K562 (cell line): ENCODE data around the gene CTCFL. TPM values are rescaled to one million over a fixed set of nuclear protein-coding genes. Genes with fewer than 3 reads are reported as not detected.
A peak's percentile ranks its signal among the peaks of the same experiment; 100 is the strongest.

Source experiments
- EGR1 ChIP-seq: fragments of 450-650 bp; conservative IDR thresholded peaks from 2 replicates; pipeline ENCODE4 v1.6.1; 2017; ENCODE audit warnings: mild to moderate bottlenecking
- HCFC1 ChIP-seq: IDR thresholded peaks from 2 replicates; pipeline ENCODE4 v1.6.1; 2012; ENCODE audit warnings: low read depth, low read length, improper control_type of control experiment
- HLTF ChIP-seq: fragments of 450-650 bp; IDR thresholded peaks from 2 replicates; pipeline ENCODE4 v1.6.1; 2016
- HSF4 ChIP-seq: fragments of 250-450 bp; sonication (Bioruptor Pico); IDR thresholded peaks from 2 replicates; pipeline ENCODE4 v2.1.2; 2022; ENCODE audit warnings: mild to moderate bottlenecking, moderate library complexity, borderline replicate concordance
- MAFF ChIP-seq: IDR thresholded peaks from 2 replicates; pipeline ENCODE4 v1.6.1; 2012; ENCODE audit warnings: low read length, improper control_type of control experiment
- MBD2 ChIP-seq: sonication (generic); IDR thresholded peaks from 2 replicates; pipeline ENCODE4 v1.6.1; 2016; ENCODE audit warnings: low read depth, borderline replicate concordance
- MEF2D ChIP-seq: conservative IDR thresholded peaks from 2 replicates; pipeline ENCODE4 v1.6.1; 2016; ENCODE audit warnings: low read depth, missing genetic modification characterization, missing compliant biosample characterization
- MIER1 ChIP-seq: fragments of 450-650 bp; IDR thresholded peaks from 2 replicates; pipeline ENCODE4 v1.6.1; 2016; ENCODE audit warnings: antibody characterized with exemption, mild to moderate bottlenecking, low read depth
- MYBL2 ChIP-seq, 2 experiments: fragments of 450-650 bp in 1 of 2; sonication (generic) in 1 of 2; formaldehyde crosslinking in 1 of 2; IDR thresholded peaks; 2 replicates each; pipeline versions ENCODE4 v1.6.1 to v1.8.1; 2017 to 2022; ENCODE audit warnings: borderline replicate concordance in 1 of 2, inconsistent platforms in 1 of 2, low read depth in 1 of 2, mild to moderate bottlenecking in 1 of 2, missing genetic modification reagents in 1 of 2, moderate library complexity in 1 of 2
- NONO ChIP-seq, 2 experiments: fragments of 200-400 bp in 1 of 2; fragments of 450-650 bp in 1 of 2; formaldehyde crosslinking in 1 of 2; IDR thresholded peaks; 2 replicates each; pipeline ENCODE4 v1.6.1; 2017; ENCODE audit warnings: low read depth in 2 of 2, mild to moderate bottlenecking in 2 of 2, moderate library complexity in 2 of 2, low read length in 1 of 2
- POLR2B ChIP-seq: fragments of 450-650 bp; IDR thresholded peaks from 2 replicates; pipeline ENCODE4 v1.6.1; 2018; ENCODE audit warnings: low read depth; ENCODE audit not compliant: partially characterized antibody
- RB1 ChIP-seq: fragments of 450-650 bp; IDR thresholded peaks from 2 replicates; pipeline ENCODE4 v1.6.1; 2017; ENCODE audit warnings: low read depth, mild to moderate bottlenecking
- RUNX1 ChIP-seq: sonication (generic); IDR thresholded peaks from 2 replicates; pipeline ENCODE4 v1.6.1; 2016; ENCODE audit warnings: antibody characterized with exemption, low read depth
- SAP30 ChIP-seq: fragments of 200-600 bp; sonication (generic); IDR thresholded peaks from 2 replicates; pipeline ENCODE4 v1.6.1; 2012; ENCODE audit warnings: borderline replicate concordance, low read depth, mild to moderate bottlenecking, moderate library complexity, low read length, control low read depth, inconsistent platforms; ENCODE audit not compliant: insufficient read depth, poor library complexity, severe bottlenecking
- SMARCA4 ChIP-seq: fragments of 450-650 bp; IDR thresholded peaks from 2 replicates; pipeline ENCODE4 v1.6.1; 2016
- TFAM ChIP-seq: fragments of 250-450 bp; sonication (Bioruptor Pico); conservative IDR thresholded peaks from 2 replicates; pipeline ENCODE4 v1.5.0; 2021; ENCODE audit warnings: mild to moderate bottlenecking, moderate library complexity
- XRCC5 ChIP-seq: fragments of 200-400 bp; formaldehyde crosslinking; IDR thresholded peaks from 2 replicates; pipeline ENCODE4 v1.6.1; 2017; ENCODE audit warnings: low read depth, mild to moderate bottlenecking, low read length
- ZC3H11A ChIP-seq: IDR thresholded peaks from 2 replicates; pipeline ENCODE4 v1.6.1; 2012; ENCODE audit warnings: low read depth, low read length, improper control_type of control experiment
- ZFP1 ChIP-seq: fragments of 450-650 bp; formaldehyde crosslinking; IDR thresholded peaks from 2 replicates; pipeline ENCODE4 v1.4.0; 2020; ENCODE audit warnings: mild to moderate bottlenecking, mixed read lengths
- polyA plus RNA-seq, 8 experiments: library from polyadenylated mRNA; depleted of rRNA in 4 of 8; stranded (reverse) in 5 of 8; unstranded in 3 of 8; fragments of >200 nt; fragmentation: Nextera tagmentation in 2 of 8; fragmentation: Illumina TruSeq in 1 of 8; extraction: Ambion mirVana in 2 of 8; extraction: Trizol in 1 of 8; gene quantifications; 2 replicates each; pipeline versions ENCODE4 v1.2.1 to v1.2.3, GENCODE V29; 2011 to 2014; ENCODE audit warnings: inconsistent platforms in 1 of 8, missing spikeins in 1 of 8
- total RNA-seq, 7 experiments: library from RNA; depleted of rRNA in 6 of 7; stranded (reverse); fragments of >200 nt in 6 of 7; fragmentation: Illumina TruSeq in 2 of 7; extraction: Trizol in 2 of 7; gene quantifications; 2 replicates each; pipeline versions ENCODE4 v1.2.1 to v1.2.3, GENCODE V29; 2011 to 2021; ENCODE audit warnings: low replicate concordance in 1 of 7
- TF ChIP-seq, protein P1 (sequence below): sonication (generic); IDR thresholded peaks from 2 replicates; pipeline ENCODE4 v1.6.1; 2016
- TF ChIP-seq, protein P2 (sequence below): fragments of 250-450 bp; sonication (Bioruptor Pico); IDR thresholded peaks from 2 replicates; pipeline ENCODE4 v1.8.0; 2022; ENCODE audit warnings: moderate library complexity, mild to moderate bottlenecking, inconsistent platforms
- TF ChIP-seq, protein P3 (sequence below): fragments of 200-800 bp; sonication (Bioruptor generic); IDR thresholded peaks from 2 replicates; pipeline ENCODE4 v1.6.1; 2017; ENCODE audit warnings: missing genetic modification characterization, missing compliant biosample characterization

Gene CTCFL
- total and polyA plus RNA-seq, 9 of the 15 experiments (the other 6 are each of a cell fraction or from before 2014, with no cell fraction given): 42.4 to 188 (median 111) TPM

DNA sequence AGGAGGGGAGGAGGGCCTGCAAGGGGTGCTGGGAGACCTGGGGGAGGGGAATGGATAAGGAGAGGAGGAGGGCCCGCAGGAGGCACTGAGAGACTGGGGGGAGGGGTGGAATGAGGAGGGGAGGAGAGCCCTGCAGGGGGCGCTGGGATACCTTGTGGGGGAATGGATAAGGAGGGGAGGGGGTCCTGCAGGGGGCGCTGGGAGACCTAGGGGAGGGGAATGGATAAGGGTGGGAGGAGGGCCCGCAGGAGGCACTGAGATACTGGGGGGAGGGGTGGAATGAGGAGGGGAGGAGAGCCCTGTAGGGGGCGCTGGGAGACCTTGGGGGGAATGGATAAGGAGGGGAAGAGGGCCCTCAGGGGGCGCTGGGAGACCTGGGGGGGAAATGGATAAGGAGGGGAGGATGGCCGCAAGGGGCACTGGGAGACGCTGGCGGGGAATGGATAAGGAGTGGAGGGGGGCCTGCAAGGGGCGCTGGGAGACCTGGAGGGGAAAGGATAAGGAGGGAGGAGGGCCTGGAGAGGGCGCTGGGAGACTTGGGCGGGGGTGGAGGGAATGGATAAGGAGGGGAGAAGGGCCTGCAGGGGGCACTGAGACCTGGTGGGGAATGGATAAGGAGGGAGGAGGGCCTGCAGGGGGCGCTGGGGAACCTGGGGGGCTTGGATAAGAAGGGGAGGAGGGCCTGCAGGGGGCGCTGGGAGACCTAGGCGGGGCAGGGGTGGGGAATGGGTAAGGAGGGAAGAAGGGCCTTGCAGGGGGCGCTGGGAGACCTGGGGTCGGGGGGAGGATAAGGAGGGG lies 1.3 kb upstream of the CTCFL start (continued):
- TF ChIP-seq MEF2D (tag) (no peak), RB1 (no peak), RUNX1 (no peak), ZC3H11A (no peak), SAP30 (no peak), EGR1 (peak; percentile 73), ZFP1 (CRISPR knock-in tag) (no peak), NONO (IDR thresholded peaks at IDR 0.05; ENCODE audit: low read depth in 2 of 2, low read length in 1 of 2) (no peak), MBD2 (no peak), MYBL2 (IDR thresholded peaks at IDR 0.05; ENCODE audit: low read depth) (no peak), MYBL2 (CRISPR knock-in tag; IDR thresholded peaks at IDR 0.05; ENCODE audit: borderline replicate concordance) (no peak), SMARCA4 (no peak), HLTF (0 out of 2 replicates have a peak, but pooled peaks have one; percentile 27), HSF4 (no peak), TFAM (CRISPR knock-in tag) (no peak), MIER1 (no peak), MAFF (no peak), POLR2B (no peak), HCFC1 (peak; percentile 41), XRCC5 (peak; percentile 45; the same call in 1 of the 2 replicates)
- TF ChIP-seq, protein P1, sequence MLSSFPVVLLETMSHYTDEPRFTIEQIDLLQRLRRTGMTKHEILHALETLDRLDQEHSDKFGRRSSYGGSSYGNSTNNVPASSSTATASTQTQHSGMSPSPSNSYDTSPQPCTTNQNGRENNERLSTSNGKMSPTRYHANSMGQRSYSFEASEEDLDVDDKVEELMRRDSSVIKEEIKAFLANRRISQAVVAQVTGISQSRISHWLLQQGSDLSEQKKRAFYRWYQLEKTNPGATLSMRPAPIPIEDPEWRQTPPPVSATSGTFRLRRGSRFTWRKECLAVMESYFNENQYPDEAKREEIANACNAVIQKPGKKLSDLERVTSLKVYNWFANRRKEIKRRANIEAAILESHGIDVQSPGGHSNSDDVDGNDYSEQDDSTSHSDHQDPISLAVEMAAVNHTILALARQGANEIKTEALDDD: no peak
- TF ChIP-seq, protein P2, sequence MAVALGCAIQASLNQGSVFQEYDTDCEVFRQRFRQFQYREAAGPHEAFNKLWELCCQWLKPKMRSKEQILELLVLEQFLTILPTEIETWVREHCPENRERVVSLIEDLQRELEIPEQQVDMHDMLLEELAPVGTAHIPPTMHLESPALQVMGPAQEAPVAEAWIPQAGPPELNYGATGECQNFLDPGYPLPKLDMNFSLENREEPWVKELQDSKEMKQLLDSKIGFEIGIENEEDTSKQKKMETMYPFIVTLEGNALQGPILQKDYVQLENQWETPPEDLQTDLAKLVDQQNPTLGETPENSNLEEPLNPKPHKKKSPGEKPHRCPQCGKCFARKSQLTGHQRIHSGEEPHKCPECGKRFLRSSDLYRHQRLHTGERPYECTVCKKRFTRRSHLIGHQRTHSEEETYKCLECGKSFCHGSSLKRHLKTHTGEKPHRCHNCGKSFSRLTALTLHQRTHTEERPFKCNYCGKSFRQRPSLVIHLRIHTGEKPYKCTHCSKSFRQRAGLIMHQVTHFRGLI (CRISPR knock-in tag): no peak
- TF ChIP-seq, protein P3, sequence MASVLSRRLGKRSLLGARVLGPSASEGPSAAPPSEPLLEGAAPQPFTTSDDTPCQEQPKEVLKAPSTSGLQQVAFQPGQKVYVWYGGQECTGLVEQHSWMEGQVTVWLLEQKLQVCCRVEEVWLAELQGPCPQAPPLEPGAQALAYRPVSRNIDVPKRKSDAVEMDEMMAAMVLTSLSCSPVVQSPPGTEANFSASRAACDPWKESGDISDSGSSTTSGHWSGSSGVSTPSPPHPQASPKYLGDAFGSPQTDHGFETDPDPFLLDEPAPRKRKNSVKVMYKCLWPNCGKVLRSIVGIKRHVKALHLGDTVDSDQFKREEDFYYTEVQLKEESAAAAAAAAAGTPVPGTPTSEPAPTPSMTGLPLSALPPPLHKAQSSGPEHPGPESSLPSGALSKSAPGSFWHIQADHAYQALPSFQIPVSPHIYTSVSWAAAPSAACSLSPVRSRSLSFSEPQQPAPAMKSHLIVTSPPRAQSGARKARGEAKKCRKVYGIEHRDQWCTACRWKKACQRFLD (CRISPR knock-in tag): 0 out of 2 replicates have a peak, but pooled peaks have one; percentile 34
